Suprapubic skin (tissue), 4 donors: ENCODE results near the gene RAET1G. TPM values are rescaled to one million over a fixed set of nuclear protein-coding genes. Genes with fewer than 3 reads are reported as not detected.
"Not testable (repeated sequence)": the region's sequence is repeated elsewhere in the genome, so short reads cannot be mapped to it uniquely, and the experiment has no call there.

ENCODE experiments used
- DNase-seq, 2 donors: peaks; one replicate each; pipeline ENCODE4 v3.0.0-alpha.2; 2019; ENCODE audit warnings: low spot score in 2 of 2
- H3K27ac ChIP-seq: fragments of 200-600 bp; sonication (generic); one replicate; pipeline ENCODE4 v1.5.1; 2019
- H3K27me3 ChIP-seq: fragments of 200-600 bp; sonication (generic); one replicate; pipeline ENCODE4 v1.5.1; 2019
- H3K36me3 ChIP-seq: fragments of 200-600 bp; sonication (generic); one replicate; pipeline ENCODE4 v1.5.1; 2019
- H3K4me1 ChIP-seq: fragments of 200-600 bp; sonication (generic); one replicate; pipeline ENCODE4 v1.5.1; 2019
- H3K4me3 ChIP-seq: fragments of 200-600 bp; sonication (generic); one replicate; pipeline ENCODE4 v1.5.1; 2019; ENCODE audit warnings: mild to moderate bottlenecking
- H3K9me3 ChIP-seq: fragments of 200-600 bp; sonication (generic); one replicate; pipeline ENCODE4 v1.5.1; 2019
- EP300 ChIP-seq: sonication (generic); formaldehyde crosslinking; IDR thresholded peaks from one replicate; pipeline ENCODE4 v1.6.1; 2017; ENCODE audit warnings: antibody characterized with exemption
- POLR2A ChIP-seq, 2 donors: fragments of 450-650 bp; IDR thresholded peaks; one replicate each; pipeline ENCODE4 v1.6.1; 2017; ENCODE audit warnings: antibody characterized with exemption in 2 of 2, mild to moderate bottlenecking in 2 of 2, moderate library complexity in 2 of 2
- POLR2AphosphoS5 ChIP-seq, 3 donors: sonication (generic); formaldehyde crosslinking; IDR thresholded peaks; one replicate each; pipeline ENCODE4 v1.6.1; 2017; ENCODE audit warnings: antibody characterized with exemption in 3 of 3
- WGBS: methylation state at CpG from one replicate; pipeline ENCODE4 v1.1.5; 2018; 5-methylcytosine and 5-hydroxymethylcytosine counted together
- total RNA-seq, 4 donors: library from RNA; depleted of rRNA; stranded (reverse); fragments of >200 nt; gene quantifications; one replicate each; pipeline ENCODE4 v1.1.0, GENCODE V29; 2016
- TF ChIP-seq, protein P1 (sequence below), 2 donors: fragments of 200-600 bp in 1 of 2; fragments of 450-650 bp in 1 of 2; sonication (generic) in 1 of 2; IDR thresholded peaks; one replicate each; pipeline ENCODE4 v1.5.1; 2016 to 2019; ENCODE audit warnings: antibody characterized with exemption in 2 of 2, mild to moderate bottlenecking in 1 of 2, moderate library complexity in 1 of 2

RAET1G gene
- total RNA-seq, 4 donors from 2014 or later = 1.9 to 5.8 (median 4.5) TPM

DNA sequence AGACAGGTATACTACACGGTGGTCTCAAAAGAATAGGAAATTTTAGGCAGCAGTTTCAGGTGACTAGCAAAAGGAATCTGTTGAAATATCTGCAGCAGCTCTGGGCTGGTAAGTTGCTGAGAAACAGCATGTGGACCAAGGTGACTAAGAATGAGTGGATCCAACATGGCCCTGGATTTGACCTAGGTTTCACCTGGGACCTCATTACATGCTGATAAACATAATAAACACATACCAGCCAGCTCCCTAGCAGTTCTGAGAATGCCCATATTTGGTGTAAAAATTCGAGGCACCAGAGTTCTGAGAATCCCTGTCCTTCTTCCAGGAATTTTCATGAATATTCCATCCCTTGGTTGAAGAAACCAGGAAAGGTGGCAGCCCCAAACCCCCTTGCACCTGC, 30.5 kb upstream of the RAET1G start:
- not testable (repeated sequence) for H3K4me3 ChIP-seq, H3K4me1 ChIP-seq, DNase-seq, H3K36me3 ChIP-seq, H3K27ac ChIP-seq, H3K9me3 ChIP-seq
- peaks cover 91% of the 10 kb centered on the region for H3K27me3 ChIP-seq
- 48% methylated on average over 2 of the region's 2 CpGs for WGBS

DNA sequence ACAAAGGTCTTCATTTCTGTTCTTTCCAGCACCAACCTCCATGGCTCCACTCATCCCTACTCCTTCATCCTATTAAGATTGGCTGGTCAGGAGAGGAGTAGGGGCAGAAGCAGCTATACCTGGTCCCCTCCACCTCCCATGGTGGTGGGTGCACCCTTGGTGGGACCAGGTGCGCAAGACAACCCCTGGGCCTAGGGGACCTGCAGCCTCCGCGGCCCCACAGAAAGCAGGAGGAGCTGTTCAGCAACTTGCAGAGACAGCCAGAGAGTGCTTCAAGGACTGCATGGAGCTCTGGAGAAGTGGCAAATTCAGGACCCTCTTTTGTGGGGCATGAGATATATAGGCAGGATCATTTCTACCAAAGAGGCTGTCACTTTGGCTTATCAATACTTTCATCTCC, 28.7 kb upstream of the RAET1G start:
- Histone ChIP-seq H3K9me3 (no peaks in the 10 kb centered on the region), H3K27me3 (peaks cover 82% of the 10 kb centered on the region), H3K36me3 (no peaks in the 10 kb centered on the region), H3K4me3 (no peak overlapping the region), H3K4me1 (peaks cover 8% of the 10 kb centered on the region), H3K27ac (no peak overlapping the region)
- WGBS = 83% methylated on average over 3 of the region's 3 CpGs
- DNase-seq = no peak
- TF ChIP-seq POLR2A (IDR thresholded peaks at IDR 0.05) (no peak), POLR2AphosphoS5 (IDR thresholded peaks at IDR 0.05) (no peak), EP300 (no peak)
- TF ChIP-seq, protein P1, sequence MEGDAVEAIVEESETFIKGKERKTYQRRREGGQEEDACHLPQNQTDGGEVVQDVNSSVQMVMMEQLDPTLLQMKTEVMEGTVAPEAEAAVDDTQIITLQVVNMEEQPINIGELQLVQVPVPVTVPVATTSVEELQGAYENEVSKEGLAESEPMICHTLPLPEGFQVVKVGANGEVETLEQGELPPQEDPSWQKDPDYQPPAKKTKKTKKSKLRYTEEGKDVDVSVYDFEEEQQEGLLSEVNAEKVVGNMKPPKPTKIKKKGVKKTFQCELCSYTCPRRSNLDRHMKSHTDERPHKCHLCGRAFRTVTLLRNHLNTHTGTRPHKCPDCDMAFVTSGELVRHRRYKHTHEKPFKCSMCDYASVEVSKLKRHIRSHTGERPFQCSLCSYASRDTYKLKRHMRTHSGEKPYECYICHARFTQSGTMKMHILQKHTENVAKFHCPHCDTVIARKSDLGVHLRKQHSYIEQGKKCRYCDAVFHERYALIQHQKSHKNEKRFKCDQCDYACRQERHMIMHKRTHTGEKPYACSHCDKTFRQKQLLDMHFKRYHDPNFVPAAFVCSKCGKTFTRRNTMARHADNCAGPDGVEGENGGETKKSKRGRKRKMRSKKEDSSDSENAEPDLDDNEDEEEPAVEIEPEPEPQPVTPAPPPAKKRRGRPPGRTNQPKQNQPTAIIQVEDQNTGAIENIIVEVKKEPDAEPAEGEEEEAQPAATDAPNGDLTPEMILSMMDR (IDR thresholded peaks at IDR 0.05) = no peak

DNA sequence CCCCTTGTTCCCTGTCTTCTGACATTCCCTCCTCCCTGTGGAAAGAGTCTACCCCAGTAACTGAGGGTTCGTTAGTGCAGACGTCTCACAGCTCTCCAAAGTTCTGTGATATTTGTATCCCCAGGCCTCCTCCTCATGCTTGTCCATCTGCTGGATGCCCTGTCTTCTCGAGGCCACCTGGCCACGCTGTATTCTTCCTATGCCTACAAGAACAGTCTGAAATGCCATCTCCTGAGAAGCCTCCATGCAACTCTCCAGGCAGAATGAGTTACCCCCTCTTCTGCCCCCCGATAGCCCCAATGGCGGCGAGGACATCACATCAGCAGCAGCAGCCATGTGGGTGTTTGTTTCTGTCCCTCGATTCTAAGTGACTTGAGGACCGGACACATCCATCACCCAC, 28.2 kb upstream of the RAET1G start:
- no peaks in the 10 kb centered on the region for H3K36me3 ChIP-seq
- H3K9me3 ChIP-seq = no peaks in the 10 kb centered on the region
- peaks cover 78% of the 10 kb centered on the region for H3K27me3 ChIP-seq
- 83% methylated on average over 9 of the region's 9 CpGs for WGBS
- no peak overlapping the region for H3K4me3 ChIP-seq
- H3K4me1 ChIP-seq = peaks cover 8% of the 10 kb centered on the region
- H3K27ac ChIP-seq = no peak overlapping the region
- TF ChIP-seq, protein P1 (IDR thresholded peaks at IDR 0.05) = no peak
- no peak for TF ChIP-seq EP300
- TF ChIP-seq POLR2A (IDR thresholded peaks at IDR 0.05) = no peak
- no peak for TF ChIP-seq POLR2AphosphoS5 (IDR thresholded peaks at IDR 0.05)
- no peak for DNase-seq

DNA sequence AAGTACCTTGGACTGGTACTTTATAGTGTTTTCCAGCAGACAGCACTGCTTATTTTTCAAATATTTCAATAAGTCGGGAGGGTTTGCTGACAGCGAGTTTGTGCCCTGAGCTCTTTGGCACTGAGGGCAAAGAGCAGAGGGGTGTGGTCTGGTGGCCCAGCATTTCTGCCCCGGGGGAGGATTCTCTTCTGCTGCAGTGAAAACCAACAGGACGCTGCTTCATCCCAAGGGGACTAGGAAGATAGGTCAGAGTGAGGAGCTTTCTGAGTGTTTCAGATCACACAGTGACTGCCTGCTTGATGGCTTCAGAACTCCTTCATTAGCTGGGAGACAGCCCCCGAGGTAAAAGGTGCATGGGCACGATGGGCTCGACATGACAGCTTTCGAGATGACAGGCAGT, 27.5 kb upstream of the RAET1G start:
- H3K4me1 ChIP-seq = peaks cover 8% of the 10 kb centered on the region
- peaks cover 72% of the 10 kb centered on the region for H3K27me3 ChIP-seq
- no peak overlapping the region for H3K4me3 ChIP-seq
- TF ChIP-seq POLR2A (IDR thresholded peaks at IDR 0.05) (no peak), POLR2AphosphoS5 (IDR thresholded peaks at IDR 0.05) (no peak), EP300 (no peak)
- TF ChIP-seq, protein P1 (IDR thresholded peaks at IDR 0.05) = no peak
- no peak overlapping the region for H3K27ac ChIP-seq
- H3K9me3 ChIP-seq = no peaks in the 10 kb centered on the region
- DNase-seq = peak in 1 of 2 donors; percentile 68
- no peaks in the 10 kb centered on the region for H3K36me3 ChIP-seq
- 25% methylated on average over 7 of the region's 8 CpGs for WGBS

DNA sequence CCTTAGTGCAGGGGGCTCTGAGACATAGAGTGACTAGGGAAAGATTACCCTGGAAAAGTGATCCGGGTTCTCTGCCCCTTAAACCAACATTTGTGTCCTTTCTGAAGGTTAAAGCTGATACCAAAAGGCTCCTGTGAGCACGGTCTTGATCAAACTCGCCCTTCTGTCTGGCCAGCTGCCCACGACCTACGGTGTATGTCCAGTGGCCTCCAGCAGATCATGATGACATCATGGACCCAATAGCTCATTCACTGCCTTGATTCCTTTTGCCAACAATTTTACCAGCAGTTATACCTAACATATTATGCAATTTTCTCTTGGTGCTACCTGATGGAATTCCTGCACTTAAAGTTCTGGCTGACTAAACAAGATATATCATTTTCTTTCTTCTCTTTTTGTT, 25.7 kb upstream of the RAET1G start:
- no peaks in the 10 kb centered on the region for H3K36me3 ChIP-seq

More for the DNA sequence above, 25.7 kb upstream of the RAET1G start:
- no peak for DNase-seq
- 83% methylated on average over 5 of the region's 5 CpGs for WGBS
- Histone ChIP-seq H3K4me3 (no peak overlapping the region), H3K27me3 (peaks cover 54% of the 10 kb centered on the region), H3K4me1 (no peaks in the 10 kb centered on the region), H3K27ac (no peak overlapping the region), H3K9me3 (no peaks in the 10 kb centered on the region)
- TF ChIP-seq POLR2A (IDR thresholded peaks at IDR 0.05) (no peak), POLR2AphosphoS5 (IDR thresholded peaks at IDR 0.05) (no peak), EP300 (no peak)
- TF ChIP-seq, protein P1 (IDR thresholded peaks at IDR 0.05) = no peak
